C4-2B (cell line): ENCODE results near the gene XYLT1.

Source experiments
- ZFX ChIP-seq: fragments of 450-650 bp; IDR thresholded peaks from 2 replicates; pipeline ENCODE4 v1.6.1; 2017
- TF ChIP-seq, protein P1 (sequence below): fragments of 450-650 bp; conservative IDR thresholded peaks from 2 replicates; pipeline ENCODE4 v1.5.1; 2017; ENCODE audit warnings: mild to moderate bottlenecking

GRCh38 chr16:17457513-17457912, 13.2 kb downstream of the XYLT1 start:
- TF ChIP-seq, protein P1, sequence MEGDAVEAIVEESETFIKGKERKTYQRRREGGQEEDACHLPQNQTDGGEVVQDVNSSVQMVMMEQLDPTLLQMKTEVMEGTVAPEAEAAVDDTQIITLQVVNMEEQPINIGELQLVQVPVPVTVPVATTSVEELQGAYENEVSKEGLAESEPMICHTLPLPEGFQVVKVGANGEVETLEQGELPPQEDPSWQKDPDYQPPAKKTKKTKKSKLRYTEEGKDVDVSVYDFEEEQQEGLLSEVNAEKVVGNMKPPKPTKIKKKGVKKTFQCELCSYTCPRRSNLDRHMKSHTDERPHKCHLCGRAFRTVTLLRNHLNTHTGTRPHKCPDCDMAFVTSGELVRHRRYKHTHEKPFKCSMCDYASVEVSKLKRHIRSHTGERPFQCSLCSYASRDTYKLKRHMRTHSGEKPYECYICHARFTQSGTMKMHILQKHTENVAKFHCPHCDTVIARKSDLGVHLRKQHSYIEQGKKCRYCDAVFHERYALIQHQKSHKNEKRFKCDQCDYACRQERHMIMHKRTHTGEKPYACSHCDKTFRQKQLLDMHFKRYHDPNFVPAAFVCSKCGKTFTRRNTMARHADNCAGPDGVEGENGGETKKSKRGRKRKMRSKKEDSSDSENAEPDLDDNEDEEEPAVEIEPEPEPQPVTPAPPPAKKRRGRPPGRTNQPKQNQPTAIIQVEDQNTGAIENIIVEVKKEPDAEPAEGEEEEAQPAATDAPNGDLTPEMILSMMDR, result no peak
- no peak for TF ChIP-seq ZFX
